NCI-H524 treated with DMSO at 0.1 percent for 48 hours (cell line): ENCODE data around the gene TRIM66.
"Not testable (repeated sequence)": the region's sequence is repeated elsewhere in the genome, so short reads cannot be mapped to it uniquely, and the experiment has no call there.

ENCODE experiments used
- DNase-seq: peaks from one replicate; lab custom pipeline; 2025; lab: John Stamatoyannopoulos, UW

TRIM66 gene

GRCh38 chr11:8690374-8691342 lies 8.2 kb upstream of the TRIM66 start:
- no peak for DNase-seq

- DNase-seq: no peak
These were observed 7.3 kb upstream of the TRIM66 start for GRCh38 chr11:8689726-8690255.

GRCh38 chr11:8688414-8689362 lies 6.2 kb upstream of the TRIM66 start:
- DNase-seq: peak; percentile 87

- no peak for DNase-seq
These were observed 3.9 kb upstream of the TRIM66 start for GRCh38 chr11:8686325-8686724.

GRCh38 chr11:8685820-8686219 lies 3.4 kb upstream of the TRIM66 start:
- no peak for DNase-seq

GRCh38 chr11:8685306-8685705 lies 2.8 kb upstream of the TRIM66 start:
- no peak for DNase-seq

- no peak for DNase-seq
These were observed 2.3 kb upstream of the TRIM66 start for GRCh38 chr11:8684600-8685290.

GRCh38 chr11:8683115-8683807 lies 796 bp upstream of the TRIM66 start:
- DNase-seq: no peak

GRCh38 chr11:8681837-8682302 lies 595 bp downstream of the TRIM66 start:
- DNase-seq: no peak

- no peak for DNase-seq
These were observed 3.5 kb downstream of the TRIM66 start for GRCh38 chr11:8679006-8679405.

- DNase-seq: no peak
These were observed 6.0 kb downstream of the TRIM66 start for GRCh38 chr11:8676458-8676857.

- no peak for DNase-seq
These were observed 7.6 kb downstream of the TRIM66 start for GRCh38 chr11:8674859-8675258.

GRCh38 chr11:8672346-8672745 lies 10.1 kb downstream of the TRIM66 start:
- DNase-seq: no peak

GRCh38 chr11:8671651-8672062 lies 10.8 kb downstream of the TRIM66 start:
- DNase-seq: no peak

- no peak for DNase-seq
These were observed 11.3 kb downstream of the TRIM66 start for GRCh38 chr11:8671193-8671612.

- DNase-seq: not testable (repeated sequence)
These were observed 12.4 kb downstream of the TRIM66 start for GRCh38 chr11:8670081-8670480.

GRCh38 chr11:8665222-8665621 lies 17.2 kb downstream of the TRIM66 start:
- DNase-seq: no peak

- DNase-seq: no peak
These were observed 21.3 kb downstream of the TRIM66 start for GRCh38 chr11:8661001-8661795.

GRCh38 chr11:8658321-8659057 lies 24.0 kb downstream of the TRIM66 start:
- DNase-seq: no peak
